Neural progenitor cell (in vitro differentiated cells): ENCODE measurements around the gene AMACR. TPM values are rescaled to one million over a fixed set of nuclear protein-coding genes. Genes with fewer than 3 reads are reported as not detected.

Source experiments
- DNase-seq: peaks from one replicate; pipeline ENCODE4 v3.0.0-alpha.2; 2016; ENCODE audit warnings: low spot score
- H2AFZ ChIP-seq: fragments of 200-600 bp; sonication (generic); replicated peaks from 2 replicates; pipeline ENCODE4 v1.6.1; 2016; ENCODE audit warnings: antibody characterized with exemption
- H3F3A ChIP-seq: fragments of 200-600 bp; sonication (generic); 2 replicates; pipeline ENCODE4 v1.6.1; 2016; ENCODE audit warnings: antibody characterized with exemption, low read depth
- H3K27ac ChIP-seq: fragments of 200-600 bp; sonication (generic); 2 replicates; pipeline ENCODE4 v1.5.1; 2016; ENCODE audit warnings: mild to moderate bottlenecking
- H3K27me3 ChIP-seq: fragments of 200-600 bp; sonication (generic); 2 replicates; pipeline ENCODE4 v1.6.1; 2016; ENCODE audit warnings: mild to moderate bottlenecking, moderate library complexity
- H3K36me3 ChIP-seq: fragments of 200-600 bp; sonication (generic); 2 replicates; pipeline ENCODE4 v1.5.1; 2016
- H3K4me1 ChIP-seq: fragments of 200-600 bp; sonication (generic); 2 replicates; pipeline ENCODE4 v1.6.1; 2016; ENCODE audit warnings: mixed run types
- H3K4me2 ChIP-seq: fragments of 200-600 bp; sonication (generic); 2 replicates; pipeline ENCODE4 v1.6.1; 2016
- H3K4me3 ChIP-seq: fragments of 200-600 bp; sonication (generic); 2 replicates; pipeline ENCODE4 v1.5.1; 2016
- H3K79me2 ChIP-seq: fragments of 200-600 bp; sonication (generic); 2 replicates; pipeline ENCODE4 v1.6.1; 2016; ENCODE audit warnings: low read depth
- H3K9ac ChIP-seq: fragments of 200-600 bp; sonication (generic); 2 replicates; pipeline ENCODE4 v1.6.1; 2016
- H3K9me3 ChIP-seq: fragments of 200-600 bp; sonication (generic); 2 replicates; pipeline ENCODE4 v1.5.1; 2016; ENCODE audit warnings: low read depth
- H4K20me1 ChIP-seq: fragments of 200-600 bp; sonication (generic); 2 replicates; pipeline ENCODE4 v1.6.1; 2016; ENCODE audit warnings: low read depth
- H3K27ac Mint-ChIP-seq: 3 replicates; pipeline ENCODE4 v1.8.0; 2021; ENCODE audit warnings: mixed read lengths
- H3K27me3 Mint-ChIP-seq: 2 replicates; pipeline ENCODE4 v1.8.0; 2022; ENCODE audit warnings: low read depth, mild to moderate bottlenecking, inconsistent platforms, moderate library complexity, mixed read lengths; ENCODE audit not compliant: insufficient read depth
- H3K36me3 Mint-ChIP-seq: 3 replicates; pipeline ENCODE4 v1.8.0; 2021; ENCODE audit warnings: mixed read lengths
- H3K4me1 Mint-ChIP-seq: 3 replicates; pipeline ENCODE4 v1.8.0; 2021; ENCODE audit warnings: mixed read lengths
- H3K4me3 Mint-ChIP-seq: 3 replicates; pipeline ENCODE4 v1.8.0; 2021; ENCODE audit warnings: mild to moderate bottlenecking, moderate library complexity, mixed read lengths
- H3K9me3 Mint-ChIP-seq: 3 replicates; pipeline ENCODE4 v1.8.0; 2020; ENCODE audit warnings: mixed read lengths
- CTCF ChIP-seq: fragments of 200-600 bp; sonication (generic); IDR thresholded peaks from 2 replicates; pipeline ENCODE4 v1.5.1; 2017; ENCODE audit warnings: antibody characterized with exemption, mild to moderate bottlenecking
- EZH2 ChIP-seq: fragments of 200-600 bp; sonication (generic); IDR thresholded peaks from 2 replicates; pipeline ENCODE4 v1.6.1; 2017; ENCODE audit warnings: antibody characterized with exemption, mild to moderate bottlenecking, moderate library complexity
- EZH2phosphoT487 ChIP-seq: fragments of 200-600 bp; sonication (generic); IDR thresholded peaks from 2 replicates; pipeline ENCODE4 v1.6.1; 2017; ENCODE audit warnings: antibody characterized with exemption
- total RNA-seq: library from RNA; depleted of rRNA; stranded (reverse); fragments of >200 nt; gene quantifications from 2 replicates; pipeline ENCODE4 v1.2.3, GENCODE V29; 2015; ENCODE audit warnings: low replicate concordance

AMACR gene
- total RNA-seq, 1 donor from 2014 or later = 14.9 TPM

- Histone ChIP-seq H3K27ac (no peak overlapping the region), H3K27me3 (no peaks in the 10 kb centered on the region), H3F3A (no peaks in the 10 kb centered on the region), H4K20me1 (no peaks in the 10 kb centered on the region), H3K79me2 (no peaks in the 10 kb centered on the region), H3K9ac (no peak overlapping the region), H2AFZ (no peak overlapping the region), H3K4me1 (no peaks in the 10 kb centered on the region), H3K9me3 (no peaks in the 10 kb centered on the region), H3K4me2 (no peak overlapping the region), H3K4me3 (no peak overlapping the region), H3K36me3 (no peaks in the 10 kb centered on the region)
- TF ChIP-seq EZH2phosphoT487 (no peak), EZH2 (no peak), CTCF (no peak)
- H3K9me3 Mint-ChIP-seq = no peaks in the 10 kb centered on the region
- no peak overlapping the region for H3K4me3 Mint-ChIP-seq
- H3K27me3 Mint-ChIP-seq = no peaks in the 10 kb centered on the region
- H3K4me1 Mint-ChIP-seq = no peaks in the 10 kb centered on the region
- DNase-seq = no peak
- peaks cover 4% of the 10 kb centered on the region for H3K36me3 Mint-ChIP-seq
- H3K27ac Mint-ChIP-seq = no peak overlapping the region
Observed at GRCh38 chr5:34030048-34030447, 22.2 kb upstream of the AMACR start.

GRCh38 chr5:34028349-34028748 is 20.5 kb upstream of the AMACR start:
- H3K27me3 ChIP-seq = no peaks in the 10 kb centered on the region
- no peaks in the 10 kb centered on the region for H4K20me1 ChIP-seq
- H3F3A ChIP-seq = no peaks in the 10 kb centered on the region
- H3K9me3 ChIP-seq = no peaks in the 10 kb centered on the region
- H2AFZ ChIP-seq = no peak overlapping the region
- no peaks in the 10 kb centered on the region for H3K4me1 ChIP-seq
- Mint-ChIP-seq H3K4me1 (no peaks in the 10 kb centered on the region), H3K9me3 (no peaks in the 10 kb centered on the region), H3K27me3 (no peaks in the 10 kb centered on the region), H3K27ac (no peak overlapping the region), H3K4me3 (no peak overlapping the region), H3K36me3 (peaks cover 2% of the 10 kb centered on the region)
- no peak overlapping the region for H3K9ac ChIP-seq
- TF ChIP-seq CTCF (no peak), EZH2 (no peak), EZH2phosphoT487 (no peak)
- H3K4me2 ChIP-seq = no peak overlapping the region
- H3K4me3 ChIP-seq = no peak overlapping the region
- no peak for DNase-seq
- no peaks in the 10 kb centered on the region for H3K36me3 ChIP-seq
- H3K27ac ChIP-seq = no peak overlapping the region
- H3K79me2 ChIP-seq = no peaks in the 10 kb centered on the region

GRCh38 chr5:34026089-34026761 is 18.4 kb upstream of the AMACR start:
- Histone ChIP-seq H2AFZ (no peak overlapping the region), H3K9me3 (no peaks in the 10 kb centered on the region), H3K4me1 (no peaks in the 10 kb centered on the region), H4K20me1 (no peaks in the 10 kb centered on the region), H3K79me2 (no peaks in the 10 kb centered on the region), H3K4me2 (no peak overlapping the region), H3K27me3 (no peaks in the 10 kb centered on the region), H3F3A (no peaks in the 10 kb centered on the region), H3K27ac (no peak overlapping the region), H3K4me3 (no peak overlapping the region), H3K9ac (no peak overlapping the region), H3K36me3 (no peaks in the 10 kb centered on the region)
- Mint-ChIP-seq H3K4me3 (no peak overlapping the region), H3K27me3 (no peaks in the 10 kb centered on the region), H3K9me3 (no peaks in the 10 kb centered on the region), H3K4me1 (no peaks in the 10 kb centered on the region), H3K36me3 (peaks cover 2% of the 10 kb centered on the region), H3K27ac (no peak overlapping the region)
- no peak for DNase-seq
- TF ChIP-seq EZH2 = no peak
- no peak for TF ChIP-seq EZH2phosphoT487
- no peak for TF ChIP-seq CTCF
